NB4 (cell line): ENCODE measurements around the gene LTBP2.
"Not testable (repeated sequence)": the region's sequence is repeated elsewhere in the genome, so short reads cannot be mapped to it uniquely, and the experiment has no call there.

Source experiments
- DNase-seq: peaks from one replicate; pipeline ENCODE4 v3.0.0; 2010; ENCODE audit warnings: low read depth
- H3K4me3 ChIP-seq: one replicate; pipeline ENCODE4 v1.5.1; 2011; ENCODE audit warnings: mild to moderate bottlenecking, low read depth, low read length, moderate library complexity
- MYC ChIP-seq: IDR thresholded peaks from 2 replicates; pipeline ENCODE4 v1.6.1; 2011; ENCODE audit warnings: low read depth, low read length
- POLR2A ChIP-seq: IDR thresholded peaks from 2 replicates; pipeline ENCODE4 v1.6.1; 2011; ENCODE audit warnings: mild to moderate bottlenecking; ENCODE audit not compliant: insufficient read length; ENCODE audit errors: extremely low read depth
- TF ChIP-seq, protein P1 (sequence below): IDR thresholded peaks from one replicate; pipeline ENCODE4 v1.5.1; 2012; ENCODE audit warnings: low read depth, low read length
- TF ChIP-seq, protein P2 (sequence below): IDR thresholded peaks from 2 replicates; pipeline ENCODE4 v1.6.1; 2011; ENCODE audit warnings: low read depth, low read length

Gene LTBP2

DNA sequence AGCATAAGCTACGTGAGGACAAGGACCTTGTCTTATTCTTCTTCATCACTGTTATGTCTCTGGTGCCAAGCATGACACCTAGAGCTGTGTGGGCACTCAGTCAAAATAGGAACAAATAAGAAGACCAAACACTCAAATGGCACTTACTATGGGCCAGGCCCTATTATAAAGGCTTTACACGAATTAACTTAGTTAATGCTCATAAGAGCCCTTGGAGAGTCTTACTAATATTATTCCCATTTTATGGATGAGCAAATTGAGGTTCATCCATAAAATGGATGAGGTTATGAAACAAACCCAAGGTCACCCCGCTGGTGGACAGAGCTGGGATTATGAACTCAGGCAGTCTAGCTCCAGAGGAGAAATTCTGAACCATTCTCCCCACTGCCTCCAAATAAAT is 70.8 kb downstream of the LTBP2 start:
- no peak for DNase-seq
- H3K4me3 ChIP-seq: no peak overlapping the region
- TF ChIP-seq, protein P1, sequence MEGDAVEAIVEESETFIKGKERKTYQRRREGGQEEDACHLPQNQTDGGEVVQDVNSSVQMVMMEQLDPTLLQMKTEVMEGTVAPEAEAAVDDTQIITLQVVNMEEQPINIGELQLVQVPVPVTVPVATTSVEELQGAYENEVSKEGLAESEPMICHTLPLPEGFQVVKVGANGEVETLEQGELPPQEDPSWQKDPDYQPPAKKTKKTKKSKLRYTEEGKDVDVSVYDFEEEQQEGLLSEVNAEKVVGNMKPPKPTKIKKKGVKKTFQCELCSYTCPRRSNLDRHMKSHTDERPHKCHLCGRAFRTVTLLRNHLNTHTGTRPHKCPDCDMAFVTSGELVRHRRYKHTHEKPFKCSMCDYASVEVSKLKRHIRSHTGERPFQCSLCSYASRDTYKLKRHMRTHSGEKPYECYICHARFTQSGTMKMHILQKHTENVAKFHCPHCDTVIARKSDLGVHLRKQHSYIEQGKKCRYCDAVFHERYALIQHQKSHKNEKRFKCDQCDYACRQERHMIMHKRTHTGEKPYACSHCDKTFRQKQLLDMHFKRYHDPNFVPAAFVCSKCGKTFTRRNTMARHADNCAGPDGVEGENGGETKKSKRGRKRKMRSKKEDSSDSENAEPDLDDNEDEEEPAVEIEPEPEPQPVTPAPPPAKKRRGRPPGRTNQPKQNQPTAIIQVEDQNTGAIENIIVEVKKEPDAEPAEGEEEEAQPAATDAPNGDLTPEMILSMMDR: no peak
- no peak for TF ChIP-seq MYC
- no peak for TF ChIP-seq POLR2A
- TF ChIP-seq, protein P2, sequence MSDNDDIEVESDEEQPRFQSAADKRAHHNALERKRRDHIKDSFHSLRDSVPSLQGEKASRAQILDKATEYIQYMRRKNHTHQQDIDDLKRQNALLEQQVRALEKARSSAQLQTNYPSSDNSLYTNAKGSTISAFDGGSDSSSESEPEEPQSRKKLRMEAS: no peak

DNA sequence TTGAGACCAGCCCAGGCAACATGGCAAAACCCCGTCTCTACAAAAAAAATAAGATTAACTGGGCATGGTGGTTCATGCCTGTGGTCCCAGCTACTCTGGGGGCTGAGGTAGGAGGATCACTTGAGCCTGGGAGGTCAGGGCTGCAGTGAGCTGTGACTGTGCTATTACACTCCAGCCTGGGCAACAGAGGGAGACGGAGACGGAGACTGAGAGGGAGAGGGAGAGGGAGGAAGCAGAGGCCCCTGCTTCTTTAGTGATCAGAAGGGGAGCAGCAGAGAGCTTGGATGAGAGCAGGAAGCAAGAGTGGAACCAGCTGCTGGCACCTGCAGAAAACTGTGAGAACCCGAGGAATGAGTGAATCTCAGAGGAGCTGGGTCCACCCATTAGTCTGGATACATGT is 72.5 kb downstream of the LTBP2 start:
- H3K4me3 ChIP-seq: no peak overlapping the region
- TF ChIP-seq POLR2A (no peak), MYC (no peak)
- TF ChIP-seq, protein P1: no peak
- TF ChIP-seq, protein P2: no peak
- DNase-seq: no peak

DNA sequence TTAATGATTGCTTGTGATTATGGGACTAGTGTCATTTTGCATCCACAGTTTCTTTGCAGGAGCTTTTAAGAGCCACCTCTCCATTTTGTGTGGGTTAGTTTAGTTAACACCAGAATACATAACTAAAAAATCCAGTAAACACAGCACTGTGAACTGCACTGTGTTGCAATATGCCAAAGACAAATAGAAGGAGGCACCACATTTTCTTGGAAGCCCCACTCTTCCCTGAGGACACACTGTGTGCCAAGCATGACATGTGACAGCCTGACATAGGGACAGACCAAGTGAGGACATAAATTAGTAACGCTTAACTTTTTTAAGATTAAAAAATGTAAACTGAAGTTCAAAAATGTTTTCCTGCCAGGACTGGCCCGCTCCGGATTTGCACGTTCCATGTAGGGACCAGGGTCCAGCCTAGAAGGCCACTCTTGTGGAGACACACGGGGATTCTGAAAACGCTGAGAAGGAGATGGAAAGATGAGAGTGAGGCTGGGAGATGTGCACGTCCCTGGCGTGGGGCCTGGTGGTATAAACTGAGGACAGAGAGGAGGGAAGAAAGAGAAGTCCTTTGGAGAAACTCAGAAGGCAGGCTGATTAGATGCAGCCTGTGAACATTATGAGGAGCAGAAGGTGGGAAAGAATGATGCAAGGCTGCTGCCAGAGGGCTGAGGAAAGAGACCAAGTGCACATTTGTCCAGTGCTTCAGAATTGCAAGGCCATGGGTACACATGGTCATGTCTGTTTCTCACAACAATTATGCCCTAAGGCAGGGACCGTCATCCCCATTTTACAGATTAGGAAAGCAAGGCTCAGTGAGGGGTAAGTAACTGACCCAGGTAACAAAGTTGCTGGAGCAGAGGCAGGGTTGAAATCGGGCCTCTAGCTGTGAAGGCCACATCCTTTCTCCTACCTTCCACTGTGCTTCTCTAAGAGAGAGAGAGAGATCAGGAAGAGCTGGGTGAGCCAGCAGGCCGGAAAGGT is 73.3 kb downstream of the LTBP2 start:
- TF ChIP-seq MYC: no peak
- TF ChIP-seq POLR2A: no peak
- TF ChIP-seq, protein P1: no peak
- TF ChIP-seq, protein P2: no peak
- no peak for DNase-seq
- H3K4me3 ChIP-seq: no peak overlapping the region

DNA sequence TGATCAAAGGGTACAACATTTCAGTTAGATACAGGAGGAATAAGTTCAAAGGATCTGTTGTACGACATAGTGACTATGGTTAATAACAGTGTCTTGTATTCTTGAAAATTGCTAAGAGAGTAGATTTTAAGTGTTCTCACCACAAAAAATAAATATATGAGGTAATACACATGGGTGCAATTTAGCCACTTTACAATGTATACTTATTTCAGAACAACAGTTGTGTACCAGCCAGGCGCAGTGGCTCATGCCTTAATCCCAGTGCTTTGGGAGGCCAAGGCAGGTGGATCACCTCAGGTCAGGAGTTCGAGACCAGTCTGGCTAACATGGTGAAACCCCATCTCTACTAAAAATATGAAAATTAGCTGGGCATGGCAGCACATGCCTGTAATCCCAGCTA is 75.7 kb downstream of the LTBP2 start:
- H3K4me3 ChIP-seq, DNase-seq: not testable (repeated sequence)

DNA sequence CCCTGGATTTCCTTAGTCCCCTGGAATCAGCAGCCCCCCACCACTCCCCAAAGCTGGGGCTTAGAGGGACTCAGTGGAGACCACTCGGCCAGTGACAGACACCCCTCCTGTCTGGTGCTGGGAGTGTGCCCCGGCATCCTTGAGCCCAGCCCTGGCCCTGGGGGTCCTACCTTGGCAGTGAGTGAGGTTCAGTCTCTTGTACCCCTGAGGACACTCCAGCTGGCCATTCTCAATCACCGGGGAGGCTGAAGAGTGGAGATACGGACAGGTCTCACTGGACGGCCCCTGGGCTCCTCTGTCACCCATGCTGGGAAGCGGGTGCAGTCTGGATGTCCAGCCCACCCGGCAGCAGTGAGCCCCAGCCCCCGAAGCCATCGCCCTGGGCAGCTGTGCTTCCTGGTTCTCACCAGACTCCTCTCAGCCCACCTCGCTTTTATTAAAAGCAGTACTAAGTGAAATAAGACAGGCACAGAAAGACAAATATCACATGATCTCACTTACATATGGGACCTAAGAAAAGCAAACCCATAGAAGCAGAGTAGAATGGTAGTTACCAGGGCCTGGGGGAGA is 76.2 kb downstream of the LTBP2 start:
- no peak overlapping the region for H3K4me3 ChIP-seq
- no peak for DNase-seq
- TF ChIP-seq MYC (no peak), POLR2A (no peak)
- TF ChIP-seq, protein P2: no peak
- TF ChIP-seq, protein P1: no peak

DNA sequence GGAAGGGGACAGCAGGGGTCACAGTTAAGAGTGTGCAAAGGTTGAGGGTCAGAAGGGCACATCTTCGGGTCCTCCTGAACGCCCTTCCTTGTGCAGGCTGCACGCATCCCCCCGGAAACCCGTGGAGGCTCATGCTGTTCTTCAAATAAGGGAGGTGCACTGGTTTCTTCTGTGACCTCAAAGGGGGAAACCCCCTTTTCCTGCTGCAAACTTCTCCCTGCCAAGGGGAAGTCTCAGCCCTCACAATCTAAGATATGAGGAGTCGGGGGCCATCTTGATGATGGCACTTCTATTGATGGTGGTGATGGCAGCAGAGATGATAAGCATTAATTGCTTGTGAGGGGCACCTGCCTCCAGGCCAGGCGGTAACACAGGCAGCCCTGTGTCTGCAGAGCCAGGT is 78.5 kb downstream of the LTBP2 start:
- H3K4me3 ChIP-seq: no peak overlapping the region
- DNase-seq: no peak
- TF ChIP-seq, protein P2: no peak
- TF ChIP-seq MYC (no peak), POLR2A (no peak)
- TF ChIP-seq, protein P1: no peak
